GM19324 (cell line): ENCODE results near the gene IL23R.

Experiments
- ATAC-seq: cut with Tn5 transposase; IDR thresholded peaks from one replicate; pipeline ENCODE4 v1.9.1; 2021; ENCODE audit warnings: mild to moderate bottlenecking, moderate library complexity; ENCODE audit not compliant: unreplicated experiment, low FRiP score

IL23R gene

GRCh38 chr1:67294836-67295617, 128.8 kb downstream of the IL23R start:
- no peak for ATAC-seq

DNA sequence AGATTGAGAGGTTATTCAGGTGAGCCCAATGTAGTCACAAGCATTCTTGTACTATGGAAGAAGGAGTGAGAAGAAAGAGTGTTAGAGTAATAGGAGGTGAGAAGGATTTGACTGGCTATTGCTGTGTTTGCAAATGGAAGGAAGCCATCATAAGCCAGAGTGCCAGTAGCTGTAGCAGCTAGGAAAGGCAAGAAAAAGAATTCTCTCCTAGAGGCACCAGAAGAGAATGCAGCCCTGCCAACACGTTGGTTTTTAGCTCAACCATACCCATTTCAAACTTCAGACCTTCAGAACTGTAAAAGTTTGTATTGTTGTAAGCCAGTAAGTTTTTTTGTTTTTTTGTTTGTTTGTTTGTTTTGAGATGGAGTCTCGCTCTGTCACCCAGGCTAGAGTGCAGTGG, 132.5 kb downstream of the IL23R start:
- ATAC-seq, result no peak

- no peak for ATAC-seq
Measured at GRCh38 chr1:67299296-67299695, 133.0 kb downstream of the IL23R start.

GRCh38 chr1:67300561-67300960, 134.3 kb downstream of the IL23R start:
- no peak for ATAC-seq

- ATAC-seq, result no peak
Measured at GRCh38 chr1:67304023-67304422, 137.8 kb downstream of the IL23R start.

- ATAC-seq, result no peak
Measured at GRCh38 chr1:67306547-67306946, 140.3 kb downstream of the IL23R start.

- no peak for ATAC-seq
Measured at GRCh38 chr1:67307251-67308060, 141.2 kb downstream of the IL23R start, which contains the start of gene IL12RB2. Gene IL12RB2, plus strand, starts transcription at chr1:67307873. Its CDS starts 12,496 bp downstream, at chr1:67320369.

- ATAC-seq, result no peak
Measured at GRCh38 chr1:67308136-67308535, 141.9 kb downstream of the IL23R start.
